ENCODE measurements around the gene SLC43A2. TPM values are rescaled to one million over a fixed set of nuclear protein-coding genes. Genes with fewer than 3 reads are reported as not detected.
"Not testable (repeated sequence)": the region's sequence is repeated elsewhere in the genome, so short reads cannot be mapped to it uniquely, and the experiment has no call there.

The SLC43A2 gene
- total RNA-seq, 1 donor: 39.6 TPM

DNA sequence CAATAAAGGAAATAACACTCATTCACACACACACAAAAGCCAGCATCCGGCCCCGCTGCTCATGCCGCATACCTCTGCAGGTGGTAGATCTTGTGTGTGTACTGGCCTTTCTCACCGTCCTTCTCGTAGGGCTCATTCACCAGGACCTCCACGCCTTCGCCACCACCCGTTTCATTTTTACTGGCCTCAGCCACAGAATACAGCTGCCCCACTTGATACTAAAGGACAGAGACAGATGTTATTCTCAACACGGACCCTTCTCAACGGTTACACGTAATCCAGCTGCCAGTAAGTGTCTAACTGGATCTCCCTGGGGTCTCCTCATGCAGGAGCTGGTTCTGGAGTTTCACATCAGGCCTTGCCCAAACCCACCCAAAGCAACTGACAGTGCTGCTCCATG lies 75.7 kb downstream of the SLC43A2 start:
- no peak for DNase-seq (ENCODE audit: low read depth in 2 of 3, low spot score in 2 of 3)

DNA sequence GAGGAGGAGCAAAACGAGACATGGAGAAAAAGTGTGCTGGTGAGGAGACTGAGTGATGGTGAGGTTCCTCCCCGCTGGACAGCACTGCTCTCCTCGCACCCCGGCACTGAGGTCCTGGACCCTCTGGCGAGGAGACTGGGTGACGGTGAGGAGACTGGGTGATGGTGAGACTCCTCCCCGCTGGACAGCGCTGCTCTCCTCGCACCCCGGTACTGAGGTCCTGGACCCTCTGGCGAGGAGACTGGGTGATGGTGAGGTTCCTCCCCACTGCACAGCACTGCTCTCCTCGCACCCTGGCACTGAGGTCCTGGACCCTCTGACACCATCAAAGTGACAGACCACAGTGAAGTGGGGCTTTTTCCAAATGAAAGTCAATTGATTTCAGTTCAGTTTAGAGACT lies 76.9 kb downstream of the SLC43A2 start:
- DNase-seq (ENCODE audit: low read depth in 2 of 3, low spot score in 2 of 3): no peak

DNA sequence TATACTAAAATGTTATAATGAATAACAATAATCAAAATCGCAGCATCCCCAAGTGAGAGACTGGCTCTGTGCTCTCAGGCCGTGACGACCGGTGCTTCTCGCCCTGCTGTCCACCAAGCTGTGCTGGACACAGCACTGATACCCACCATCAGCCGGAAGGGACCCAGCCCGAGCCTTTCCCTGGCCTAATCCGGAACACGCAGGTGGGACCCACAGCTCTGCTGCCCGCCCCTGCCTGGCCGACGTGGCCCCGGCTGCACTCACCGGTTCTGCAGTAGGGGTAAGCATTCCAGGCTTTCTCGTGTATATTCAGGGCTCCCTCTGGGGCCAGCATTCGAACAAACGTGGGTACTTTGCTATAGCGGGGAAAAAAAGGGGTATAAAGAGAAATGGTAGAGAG lies 80.6 kb downstream of the SLC43A2 start:
- DNase-seq (ENCODE audit: low read depth in 2 of 3, low spot score in 2 of 3): no peak

DNA sequence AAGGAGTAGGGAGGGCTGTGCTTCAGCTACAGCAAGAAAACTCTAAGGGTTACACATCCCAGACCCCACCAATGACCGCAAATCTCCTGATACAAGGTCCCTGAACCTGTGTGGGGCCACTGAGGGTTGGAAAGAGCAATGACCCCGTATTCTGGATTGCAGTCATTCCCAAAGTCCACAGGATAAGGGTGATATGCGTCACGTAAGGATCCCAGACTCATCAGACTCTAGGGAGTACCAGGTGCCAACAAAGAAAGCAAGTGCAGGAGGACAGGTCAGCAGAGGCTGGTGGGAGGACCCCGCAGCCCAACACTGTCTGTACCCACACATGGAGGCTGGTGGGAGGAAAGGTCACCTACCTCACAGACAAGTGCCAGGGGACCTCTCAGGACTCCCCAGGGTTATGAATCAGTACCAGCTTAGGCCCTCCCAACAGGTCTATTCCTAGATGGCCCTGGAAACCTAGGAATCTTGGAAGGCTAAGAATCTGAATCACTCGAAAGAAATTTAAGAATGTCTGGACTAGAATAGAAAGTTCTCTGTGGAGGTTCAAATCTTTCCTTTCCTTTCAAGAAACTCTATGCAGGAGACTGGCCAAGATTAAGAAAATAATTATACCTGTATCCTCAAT lies 82.2 kb downstream of the SLC43A2 start:
- no peak for DNase-seq (ENCODE audit: low read depth in 2 of 3, low spot score in 2 of 3)

DNA sequence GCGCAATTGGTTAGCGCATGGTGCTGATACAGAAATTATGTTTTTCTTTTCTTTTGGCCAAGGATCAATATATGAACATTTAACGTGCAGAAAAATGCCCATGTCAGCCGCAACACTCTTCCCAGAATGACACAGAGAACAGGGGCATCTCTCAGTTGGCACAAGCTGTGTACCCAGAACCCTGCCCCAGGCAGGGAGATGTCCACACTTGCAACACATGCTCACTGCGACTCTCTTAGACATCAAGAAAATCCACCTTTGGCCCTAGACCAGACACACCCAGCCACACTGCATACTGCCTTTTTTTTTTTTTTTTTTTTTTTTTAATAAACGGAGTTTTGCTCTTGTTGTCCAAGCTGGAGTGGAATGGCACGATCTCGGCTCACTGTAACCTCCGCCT lies 83.0 kb downstream of the SLC43A2 start:
- no peak for DNase-seq (ENCODE audit: low read depth in 2 of 3, low spot score in 2 of 3)

DNA sequence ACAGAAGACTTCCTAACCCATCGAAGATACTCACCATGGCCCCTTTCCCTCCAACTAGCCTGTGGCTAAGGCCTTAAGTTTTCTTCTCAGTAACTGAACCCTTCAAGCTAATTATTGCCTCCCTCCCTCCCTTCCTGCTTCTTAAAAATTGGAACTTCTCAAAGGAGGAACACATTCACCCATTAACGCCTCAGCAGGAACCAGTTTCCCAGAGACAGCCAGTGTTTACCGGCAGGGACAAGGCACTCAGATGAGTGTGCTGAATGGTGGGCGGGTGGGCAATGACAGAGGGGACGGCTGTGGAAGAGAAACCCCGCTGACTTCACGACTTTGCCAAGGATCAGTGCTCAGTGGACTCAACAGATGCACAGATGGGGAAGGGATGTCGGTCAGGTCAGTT lies 86.3 kb downstream of the SLC43A2 start:
- DNase-seq (ENCODE audit: low read depth in 2 of 3, low spot score in 2 of 3): no peak

DNA sequence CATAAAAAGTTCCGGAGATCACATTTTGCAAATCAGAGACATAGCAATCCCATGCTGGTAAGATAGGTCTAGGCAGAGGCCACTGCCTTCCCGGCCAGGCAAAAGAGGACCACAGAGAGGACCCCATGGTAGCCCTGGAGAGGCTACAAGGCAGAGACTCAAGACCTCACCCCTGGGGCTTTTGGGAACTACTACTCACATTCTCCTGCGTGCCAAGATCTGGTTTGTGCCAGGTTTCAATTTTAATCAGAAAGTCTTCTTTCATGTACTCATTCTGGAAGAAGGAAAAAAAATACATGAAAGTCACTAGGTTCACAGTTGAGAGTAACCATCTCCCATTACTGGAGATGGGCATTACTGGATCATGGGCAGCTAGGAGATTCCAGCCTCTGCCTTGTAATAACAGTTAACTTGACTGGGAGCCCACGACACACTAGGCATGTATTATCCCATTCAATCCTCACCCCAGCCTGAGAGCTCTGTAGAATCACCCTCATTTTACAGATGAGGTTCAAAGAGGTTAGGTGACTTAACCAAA lies 87.2 kb downstream of the SLC43A2 start:
- no peak for DNase-seq (ENCODE audit: low read depth in 2 of 3, low spot score in 2 of 3)

DNA sequence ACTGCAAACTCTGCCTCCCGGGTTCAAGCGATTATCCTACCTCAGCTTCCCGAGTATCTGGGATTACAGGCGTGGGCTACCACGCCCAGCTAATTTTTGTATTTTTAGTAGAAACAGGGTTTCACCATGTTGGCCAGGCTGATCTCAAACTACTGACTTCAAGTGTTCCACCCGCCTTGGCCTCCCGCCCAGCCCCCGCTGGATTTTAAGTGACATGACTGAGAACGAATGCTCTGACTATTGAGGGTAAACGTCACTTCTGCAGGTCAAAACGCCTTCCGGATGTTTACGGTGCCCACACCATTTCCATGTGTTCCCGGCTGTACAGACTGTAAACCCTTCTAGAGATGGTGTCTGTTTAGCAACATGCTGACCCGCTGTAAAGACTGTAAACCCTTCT lies 88.8 kb downstream of the SLC43A2 start:
- no peak for DNase-seq (ENCODE audit: low read depth in 2 of 3, low spot score in 2 of 3)

DNA sequence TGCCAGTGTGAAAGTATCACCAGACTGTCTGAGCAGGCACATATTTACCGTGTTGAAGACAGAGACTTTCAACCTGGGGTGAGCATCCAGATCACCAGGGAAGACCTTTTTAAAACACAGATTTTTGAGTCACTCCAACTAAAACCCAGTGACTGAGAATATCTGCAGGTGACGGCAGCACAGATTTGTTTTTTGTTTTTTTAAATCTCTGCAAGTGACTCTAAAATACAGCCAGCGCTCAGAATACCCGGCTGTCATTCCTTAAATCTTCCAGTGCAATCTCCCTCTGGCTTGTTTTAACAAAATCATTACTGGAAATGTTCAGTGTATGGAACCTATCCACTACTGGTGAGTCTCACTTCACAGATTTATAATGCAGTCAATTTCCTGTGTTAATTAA lies 92.9 kb downstream of the SLC43A2 start:
- DNase-seq (ENCODE audit: low read depth in 2 of 3, low spot score in 2 of 3): no peak

DNA sequence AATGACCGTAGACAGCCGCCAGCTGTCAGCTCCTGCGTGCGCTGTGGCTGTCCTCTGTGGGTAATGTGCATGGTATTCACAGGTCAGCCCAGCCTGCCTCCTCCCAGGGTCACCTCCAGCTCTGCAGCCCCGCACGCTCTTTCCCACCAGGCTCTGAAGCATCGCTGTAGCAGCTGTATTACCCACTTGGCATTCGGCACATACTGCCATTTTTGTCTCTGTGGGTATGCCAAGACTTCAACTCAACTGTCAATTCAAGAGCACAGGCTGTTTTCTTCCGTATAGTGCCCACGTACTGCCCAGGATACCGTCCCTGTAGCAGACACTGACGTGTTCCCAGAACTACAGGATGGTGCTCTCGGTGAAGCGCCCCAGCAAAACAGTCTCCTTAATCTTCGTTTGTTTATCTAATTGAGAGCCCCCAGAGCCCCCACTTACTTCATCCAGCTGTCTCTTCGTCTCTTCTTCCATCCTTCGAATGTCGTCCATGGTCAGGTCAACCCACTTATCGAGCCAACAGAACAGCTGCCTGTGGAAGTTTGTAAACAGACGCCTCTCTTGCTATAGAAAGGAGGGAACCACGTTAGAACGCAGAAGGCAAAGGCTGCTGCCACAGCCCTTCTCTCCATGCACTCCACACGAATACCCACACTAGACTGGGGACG lies 94.8 kb downstream of the SLC43A2 start:
- no peak for DNase-seq (ENCODE audit: low read depth in 2 of 3, low spot score in 2 of 3)

DNA sequence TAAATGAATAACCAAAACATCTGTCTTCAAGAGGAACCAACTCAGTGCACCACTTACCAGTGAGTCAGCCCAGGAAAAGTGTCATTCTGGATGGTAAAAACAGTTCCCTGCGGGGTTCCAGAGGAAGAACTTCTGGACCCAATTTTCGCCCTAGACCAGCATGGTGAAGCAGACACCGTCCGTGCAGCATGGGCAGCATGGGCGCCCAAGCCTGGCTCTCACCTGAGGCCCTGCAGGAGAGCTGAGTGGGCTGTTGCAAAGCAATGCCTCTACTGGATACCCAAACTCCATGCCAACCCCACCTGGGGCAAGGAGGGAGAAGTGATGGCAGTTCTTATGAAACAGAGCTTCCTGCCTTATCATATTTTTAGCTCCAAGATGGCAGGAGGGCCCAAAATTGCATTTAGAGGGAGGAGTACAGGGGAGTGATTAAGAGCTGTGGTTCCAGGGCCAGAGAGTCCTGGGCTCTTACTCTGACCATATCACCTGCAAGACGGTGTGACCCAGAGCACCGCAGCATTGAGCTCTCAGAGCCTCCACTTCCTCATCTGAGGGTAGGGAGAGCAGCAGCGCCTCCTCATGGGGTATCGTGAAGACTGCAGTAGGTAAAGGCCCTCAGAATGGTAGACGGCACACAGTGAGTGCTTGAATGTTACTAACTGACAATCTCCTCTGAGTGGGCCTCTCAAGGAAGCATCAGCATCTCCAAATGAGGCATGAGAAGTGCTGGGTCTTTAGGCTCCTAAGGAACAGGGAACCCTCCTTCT lies 95.6 kb downstream of the SLC43A2 start:
- peak in 2 of 3 donors; percentile 41 to 70 for DNase-seq (ENCODE audit: low read depth in 2 of 3, low spot score in 2 of 3)

DNA sequence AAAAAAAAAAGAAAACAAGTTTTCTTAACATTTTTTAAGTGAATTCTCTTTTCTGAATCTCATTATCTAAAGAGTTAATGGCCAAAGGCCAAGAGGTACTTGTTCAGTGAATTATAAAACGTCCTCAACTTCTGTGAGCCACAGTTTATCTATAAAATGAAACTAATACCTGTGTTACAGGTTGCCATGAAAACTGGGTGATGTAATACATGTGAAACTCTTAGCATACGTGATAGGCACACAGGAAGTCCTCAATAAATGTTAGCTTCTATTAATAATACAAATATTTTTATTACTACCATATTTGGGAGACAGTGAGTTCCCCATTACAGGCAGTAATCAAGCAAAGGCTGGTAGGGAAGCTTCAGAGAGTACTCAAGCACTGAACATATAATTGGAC lies 98.8 kb downstream of the SLC43A2 start:
- no peak for DNase-seq (ENCODE audit: low read depth in 2 of 3, low spot score in 2 of 3)

DNA sequence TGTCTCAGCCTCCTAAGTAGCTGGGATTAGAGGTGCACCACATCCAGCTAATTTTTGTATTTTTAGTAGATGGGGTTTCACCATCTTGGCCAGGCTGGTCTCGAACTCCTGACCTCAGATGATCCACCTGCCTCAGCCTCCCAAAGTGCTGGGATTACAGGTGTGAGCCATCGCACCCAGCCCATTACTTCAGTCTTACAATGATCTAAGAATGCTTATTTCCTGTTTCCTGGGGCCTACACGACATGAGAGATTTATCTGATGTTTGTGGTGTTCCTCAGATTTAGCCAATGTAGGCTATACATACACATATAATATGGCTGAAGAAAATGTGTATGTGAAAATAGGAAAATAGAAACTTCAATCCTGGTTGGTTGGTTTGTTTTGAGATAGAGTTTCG lies 101.8 kb downstream of the SLC43A2 start:
- DNase-seq (ENCODE audit: low read depth in 2 of 3, low spot score in 2 of 3): not testable (repeated sequence)

DNA sequence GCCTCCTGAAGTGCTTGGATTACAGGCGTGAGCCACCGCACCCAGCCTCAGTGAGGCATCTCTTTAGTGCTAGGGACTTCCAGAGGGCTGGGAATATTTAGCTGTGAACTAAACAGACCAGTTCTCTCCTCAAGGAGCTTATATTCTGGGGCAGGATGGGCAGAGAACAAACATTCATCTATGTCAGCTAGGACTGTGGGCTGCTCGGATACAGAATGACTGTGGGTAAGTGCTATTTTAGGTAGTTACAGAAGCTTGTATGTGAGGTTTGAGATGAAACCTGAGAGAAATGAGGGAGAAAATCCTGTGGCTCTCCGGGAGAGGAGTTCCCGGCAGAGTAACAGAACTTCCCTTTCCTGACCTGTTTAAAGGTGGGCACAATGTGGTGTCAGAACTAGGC lies 106.0 kb downstream of the SLC43A2 start:
- no peak for DNase-seq (ENCODE audit: low read depth in 2 of 3, low spot score in 2 of 3)

DNA sequence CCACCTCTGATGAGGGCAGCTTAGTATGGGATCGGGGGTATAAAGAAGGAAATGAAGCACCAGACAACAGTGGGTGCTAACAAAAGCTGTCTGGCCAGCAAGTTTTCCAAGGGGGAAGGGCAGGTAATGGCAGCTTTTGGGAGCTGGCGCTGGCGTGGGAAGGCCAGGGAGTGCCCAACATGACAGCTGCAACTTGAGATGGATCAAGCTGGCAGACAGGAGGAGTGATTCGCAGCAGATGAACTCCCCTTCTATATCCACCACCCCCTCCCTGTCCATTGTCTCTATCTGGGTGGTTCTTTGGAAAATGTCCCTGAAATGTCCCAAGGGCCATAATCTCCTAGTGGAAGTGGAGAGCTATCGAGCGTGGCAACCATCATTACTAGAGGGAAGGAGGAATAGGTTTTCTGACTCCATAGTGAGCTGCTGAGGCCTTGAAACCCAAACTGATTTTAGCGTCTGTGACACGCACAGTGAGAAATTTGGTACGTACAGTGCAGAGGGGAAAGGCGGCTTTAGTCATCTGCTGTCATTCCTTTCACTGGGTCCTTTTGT lies 107.5 kb downstream of the SLC43A2 start:
- no peak for DNase-seq (ENCODE audit: low read depth in 2 of 3, low spot score in 2 of 3)

DNA sequence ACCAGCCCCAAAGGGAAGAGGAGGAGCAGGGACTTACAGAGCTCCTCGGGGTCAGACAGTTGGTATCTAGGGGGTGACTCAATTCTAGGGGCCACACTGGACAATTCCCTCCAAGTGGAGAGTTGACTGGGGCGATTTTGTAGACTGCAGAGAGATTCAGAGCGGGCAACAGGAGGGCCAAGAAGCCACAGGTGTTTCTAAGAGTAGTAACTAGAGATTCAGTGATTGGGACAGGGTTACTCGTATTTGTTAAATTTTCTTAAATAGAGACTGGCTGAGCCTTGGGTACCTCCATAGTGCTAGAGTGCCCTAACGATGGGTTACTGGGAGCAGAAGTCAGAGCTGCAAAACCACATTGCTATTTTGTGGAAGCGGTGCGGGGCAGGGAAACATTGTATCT lies 109.0 kb downstream of the SLC43A2 start:
- no peak for DNase-seq (ENCODE audit: low read depth in 2 of 3, low spot score in 2 of 3)

Small RNA genes lying within 50 kb of the gene (small RNA-seq; reads per million reads assigned to genes)
- gene RN7SL105P: not detected

Other genes with a start within 250 kb of the SLC43A2 start
- 192 TPM for gene YWHAE, start 228.6 kb downstream of the SLC43A2 start, total RNA-seq
- gene CRK, start 172.6 kb downstream of the SLC43A2 start, total RNA-seq: 24.5 TPM
- gene MYO1C, start 136.1 kb downstream of the SLC43A2 start, total RNA-seq: 4.0 TPM
- 58.2 TPM for gene INPP5K, start 112.2 kb downstream of the SLC43A2 start, total RNA-seq
- gene PITPNA, start 66.0 kb downstream of the SLC43A2 start, total RNA-seq: 10.8 TPM
- gene SCARF1, start 16.9 kb upstream of the SLC43A2 start, total RNA-seq: 60.3 TPM
- 18.9 TPM for gene RILP, start 21.0 kb upstream of the SLC43A2 start, total RNA-seq
- gene PRPF8, start 56.0 kb upstream of the SLC43A2 start, total RNA-seq: 241 TPM
- gene TLCD2, start 81.5 kb upstream of the SLC43A2 start, total RNA-seq: 0.54 TPM
- 59.0 TPM for gene WDR81, start 95.9 kb upstream of the SLC43A2 start, total RNA-seq
- 4.6 TPM for gene SERPINF2, start 114.0 kb upstream of the SLC43A2 start, total RNA-seq
- 1.1 TPM for gene SERPINF1, start 133.2 kb upstream of the SLC43A2 start, total RNA-seq
- 14.8 TPM for gene SMYD4, start 201.1 kb upstream of the SLC43A2 start, total RNA-seq
- 18.6 TPM for gene RPA1, start 201.2 kb upstream of the SLC43A2 start, total RNA-seq

All from hematopoietic multipotent progenitor cell (in vitro differentiated cells).